ENCODE measurements around the gene SNX30.

SNX30 gene

GRCh38 chr9:112898872-112899311, 148.3 kb downstream of the SNX30 start:
- TF ChIP-seq ZFX (IDR thresholded peaks at IDR 0.05) (no peak), CTCF (conservative IDR thresholded peaks at IDR 0.05) (no peak)
- H3K27ac ChIP-seq = no peak overlapping the region

- no peak for TF ChIP-seq ZFX (IDR thresholded peaks at IDR 0.05)
- no peak for TF ChIP-seq CTCF (conservative IDR thresholded peaks at IDR 0.05)
Measured at GRCh38 chr9:112900488-112900887, 149.9 kb downstream of the SNX30 start.

GRCh38 chr9:112900901-112901300, 150.3 kb downstream of the SNX30 start:
- TF ChIP-seq ZFX (IDR thresholded peaks at IDR 0.05) = no peak
- TF ChIP-seq CTCF (conservative IDR thresholded peaks at IDR 0.05) = no peak
- no peak overlapping the region for H3K27ac ChIP-seq

More at GRCh38 chr9:112900488-112900887, 149.9 kb downstream of the SNX30 start:
- no peak overlapping the region for H3K27ac ChIP-seq

GRCh38 chr9:112905084-112905483, 154.5 kb downstream of the SNX30 start:
- no peak overlapping the region for H3K27ac ChIP-seq
- TF ChIP-seq CTCF (conservative IDR thresholded peaks at IDR 0.05) (no peak), ZFX (IDR thresholded peaks at IDR 0.05) (no peak)

GRCh38 chr9:112911736-112912135, 161.2 kb downstream of the SNX30 start:
- no peak for TF ChIP-seq ZFX (IDR thresholded peaks at IDR 0.05)
- no peak for TF ChIP-seq CTCF (conservative IDR thresholded peaks at IDR 0.05)
- no peak overlapping the region for H3K27ac ChIP-seq

GRCh38 chr9:112912636-112913035, 162.1 kb downstream of the SNX30 start:
- no peak for TF ChIP-seq ZFX (IDR thresholded peaks at IDR 0.05)
- H3K27ac ChIP-seq = no peak overlapping the region

GRCh38 chr9:112913326-112913725, 162.8 kb downstream of the SNX30 start:
- H3K27ac ChIP-seq = no peak overlapping the region
- TF ChIP-seq CTCF (conservative IDR thresholded peaks at IDR 0.05) = no peak
- no peak for TF ChIP-seq ZFX (IDR thresholded peaks at IDR 0.05)

- no peak for TF ChIP-seq ZFX (IDR thresholded peaks at IDR 0.05)
- no peak for TF ChIP-seq CTCF (conservative IDR thresholded peaks at IDR 0.05)
- H3K27ac ChIP-seq = no peak overlapping the region
Measured at GRCh38 chr9:112914524-112914923, 164.0 kb downstream of the SNX30 start.

Data from C4-2B (cell line).